WTC11 (cell line): ENCODE measurements around the gene MIPEP. TPM values are rescaled to one million over a fixed set of nuclear protein-coding genes. Genes with fewer than 3 reads are reported as not detected.

Experiments
- ATAC-seq: fragments of 200-7000 bp; cut with Tn5 transposase; 2 replicates; pipeline ENCODE4 v1.10.0; 2021; ENCODE audit warnings: mild to moderate bottlenecking, moderate library complexity
- CTCF ChIA-PET: fragments of 300-600 bp; sonication (Branson Sonifier 250); formaldehyde crosslinking; loops from one replicate; lab custom pipeline; 2021; ENCODE audit warnings: antibody characterized with exemption; lab: Charles Lee
- POLR2A ChIA-PET: fragments of 350-600 bp; sonication (Branson Sonifier 250); formaldehyde crosslinking; loops from one replicate; lab custom pipeline; 2021; ENCODE audit warnings: antibody characterized with exemption; lab: Charles Lee
- DNase-seq: peaks from one replicate; pipeline ENCODE4 v3.0.0; 2021; ENCODE audit warnings: low spot score
- H3K27ac Mint-ChIP-seq: 2 replicates; pipeline ENCODE4 v1.8.0; 2021; ENCODE audit warnings: mixed read lengths
- H3K27me3 Mint-ChIP-seq: 2 replicates; pipeline ENCODE4 v1.8.0; 2021; ENCODE audit warnings: low read depth, mild to moderate bottlenecking, moderate library complexity, mixed read lengths
- H3K36me3 Mint-ChIP-seq: 2 replicates; pipeline ENCODE4 v1.8.0; 2021; ENCODE audit warnings: mixed read lengths
- H3K4me1 Mint-ChIP-seq: 2 replicates; pipeline ENCODE4 v1.8.0; 2022; ENCODE audit warnings: mixed read lengths
- H3K4me3 Mint-ChIP-seq: 2 replicates; pipeline ENCODE4 v1.8.0; 2021; ENCODE audit warnings: mild to moderate bottlenecking, moderate library complexity, mixed read lengths
- H3K9me3 Mint-ChIP-seq: 2 replicates; pipeline ENCODE4 v1.8.0; 2021; ENCODE audit warnings: mixed read lengths
- CBFB ChIP-seq: sonication (generic); formaldehyde crosslinking; IDR thresholded peaks from 2 replicates; pipeline ENCODE4 v1.8.1; 2022; ENCODE audit warnings: mild to moderate bottlenecking, low read depth, missing genetic modification reagents
- CREM ChIP-seq: sonication (generic); formaldehyde crosslinking; IDR thresholded peaks from 2 replicates; pipeline ENCODE4 v1.8.1; 2022; ENCODE audit warnings: mild to moderate bottlenecking, missing genetic modification reagents, moderate library complexity
- ELF4 ChIP-seq: sonication (generic); formaldehyde crosslinking; IDR thresholded peaks from 2 replicates; pipeline ENCODE4 v1.8.1; 2022; ENCODE audit warnings: low read depth, mild to moderate bottlenecking, moderate library complexity, missing genetic modification reagents
- IRF2 ChIP-seq: sonication (generic); formaldehyde crosslinking; IDR thresholded peaks from 2 replicates; pipeline ENCODE4 v1.8.0; 2022; ENCODE audit warnings: low read depth, missing genetic modification reagents, borderline replicate concordance
- NFYB ChIP-seq: sonication (generic); formaldehyde crosslinking; conservative IDR thresholded peaks from 2 replicates; pipeline ENCODE4 v1.8.0; 2022; ENCODE audit warnings: low read depth, missing genetic modification reagents
- SMAD3 ChIP-seq: sonication (generic); formaldehyde crosslinking; IDR thresholded peaks from 2 replicates; pipeline ENCODE4 v1.8.0; 2022; ENCODE audit warnings: missing genetic modification reagents, mild to moderate bottlenecking, borderline replicate concordance
- ZNF423 ChIP-seq: fragments of 250-450 bp; sonication (Bioruptor Pico); IDR thresholded peaks from 2 replicates; pipeline ENCODE4 v2.1.2; 2022; ENCODE audit warnings: mild to moderate bottlenecking, moderate library complexity
- total RNA-seq: library from RNA; stranded (reverse); gene quantifications from 3 replicates; pipeline ENCODE4 v1.2.3, GENCODE V29; 2021
- TF ChIP-seq, protein P1 (sequence below): fragments of 250-450 bp; sonication (Bioruptor Pico); IDR thresholded peaks from 2 replicates; pipeline ENCODE4 v1.9.0; 2021; ENCODE audit warnings: mild to moderate bottlenecking
- TF ChIP-seq, protein P2 (sequence below): sonication (generic); formaldehyde crosslinking; IDR thresholded peaks from 2 replicates; pipeline ENCODE4 v1.8.0; 2022; ENCODE audit warnings: mild to moderate bottlenecking, missing genetic modification reagents
- TF ChIP-seq, protein P3 (sequence below): fragments of 250-450 bp; sonication (Bioruptor Pico); IDR thresholded peaks from 2 replicates; pipeline ENCODE4 v1.9.0; 2021; ENCODE audit warnings: mild to moderate bottlenecking
- TF ChIP-seq, protein P4 (sequence below): fragments of 200-600 bp; IDR thresholded peaks from 2 replicates; pipeline ENCODE4 v1.8.0; 2022; ENCODE audit warnings: antibody characterized with exemption
- TF ChIP-seq, protein P5 (sequence below): sonication (generic); formaldehyde crosslinking; conservative IDR thresholded peaks from 2 replicates; pipeline ENCODE4 v1.8.1; 2023; ENCODE audit warnings: mild to moderate bottlenecking, low read depth, missing genetic modification reagents, moderate library complexity
- TF ChIP-seq, protein P6 (sequence below): fragments of 250-450 bp; sonication (Bioruptor Pico); IDR thresholded peaks from 2 replicates; pipeline ENCODE4 v2.1.2; 2022; ENCODE audit warnings: mild to moderate bottlenecking, moderate library complexity
- TF ChIP-seq, protein P7 (sequence below): sonication (generic); formaldehyde crosslinking; IDR thresholded peaks from 2 replicates; pipeline ENCODE4 v1.8.0; 2022; ENCODE audit warnings: mild to moderate bottlenecking, missing genetic modification reagents
- TF ChIP-seq, protein P8 (sequence below): sonication (generic); formaldehyde crosslinking; IDR thresholded peaks from 2 replicates; pipeline ENCODE4 v1.8.0; 2023; ENCODE audit warnings: missing genetic modification reagents
- TF ChIP-seq, protein P9 (sequence below): fragments of 250-450 bp; sonication (Bioruptor Pico); IDR thresholded peaks from 2 replicates; pipeline ENCODE4 v1.9.0; 2021; ENCODE audit warnings: moderate library complexity, mild to moderate bottlenecking, inconsistent platforms, borderline replicate concordance
- TF ChIP-seq, protein P10 (sequence below): sonication (generic); formaldehyde crosslinking; conservative IDR thresholded peaks from 2 replicates; pipeline ENCODE4 v1.8.1; 2022; ENCODE audit warnings: mild to moderate bottlenecking, missing genetic modification reagents

Gene MIPEP
- total RNA-seq, 1 experiment from 2014 or later = 30.5 TPM

DNA sequence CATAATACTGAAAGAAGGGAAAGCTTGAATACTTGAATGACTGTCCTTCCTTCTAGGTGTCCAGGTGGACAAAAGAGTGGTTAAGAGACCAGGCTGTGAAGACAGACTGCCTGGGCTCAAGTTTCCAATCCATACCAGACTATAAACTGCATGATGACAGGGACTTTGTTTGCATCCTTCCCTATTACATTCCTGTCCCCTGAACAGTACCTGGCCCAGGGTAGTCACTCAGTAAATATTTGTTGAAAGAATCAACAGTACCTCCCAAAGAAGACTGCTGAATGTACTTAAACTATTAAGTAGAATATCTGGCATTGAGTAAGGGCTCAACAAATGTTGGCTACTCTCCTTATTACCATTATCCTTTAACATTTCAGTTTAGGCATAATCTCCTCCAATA is 29.7 kb downstream of the MIPEP start:
- Mint-ChIP-seq H3K4me1 (peaks cover 8% of the 10 kb centered on the region), H3K27ac (no peak overlapping the region), H3K27me3 (no peaks in the 10 kb centered on the region), H3K36me3 (no peaks in the 10 kb centered on the region), H3K9me3 (no peaks in the 10 kb centered on the region), H3K4me3 (no peak overlapping the region)
- TF ChIP-seq, protein P1, sequence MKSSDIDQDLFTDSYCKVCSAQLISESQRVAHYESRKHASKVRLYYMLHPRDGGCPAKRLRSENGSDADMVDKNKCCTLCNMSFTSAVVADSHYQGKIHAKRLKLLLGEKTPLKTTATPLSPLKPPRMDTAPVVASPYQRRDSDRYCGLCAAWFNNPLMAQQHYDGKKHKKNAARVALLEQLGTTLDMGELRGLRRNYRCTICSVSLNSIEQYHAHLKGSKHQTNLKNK = no peak
- DNase-seq (no peak), ATAC-seq (no peak)
- ChIA-PET CTCF (no interaction called here), POLR2A (no interaction called here)

DNA sequence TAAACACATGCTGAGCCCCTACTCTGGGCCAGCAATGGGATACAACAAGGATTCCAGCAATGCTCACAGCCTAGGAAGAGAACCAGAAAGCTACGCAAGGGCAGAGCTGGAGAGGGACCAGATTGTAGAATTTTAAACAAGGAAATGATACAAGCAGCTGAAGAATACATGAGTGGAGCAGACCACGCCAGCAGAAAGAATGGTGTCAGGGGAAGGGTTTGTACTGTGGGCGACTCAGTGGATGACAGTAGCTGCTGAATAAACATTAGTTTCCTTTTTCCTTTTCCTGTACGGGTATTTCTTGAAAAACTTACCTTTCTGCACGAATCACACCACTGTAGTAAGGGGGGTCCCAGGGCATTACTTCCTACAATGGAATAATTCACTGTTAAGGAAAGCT is 30.7 kb downstream of the MIPEP start:
- CTCF ChIA-PET = interaction anchor here (0.7 to 1.1 kb wide), 2 partner anchors 30 to 115 kb away, joined by 3 to 5 read pairs; partner anchors contain the start of gene MIPEP
- TF ChIP-seq CBFB (CRISPR knock-in tag) (no peak), SMAD3 (no peak), CREM (CRISPR knock-in tag) (no peak), NFYB (CRISPR knock-in tag) (no peak), ELF4 (CRISPR knock-in tag) (no peak), IRF2 (no peak), ZNF423 (CRISPR knock-in tag) (no peak)
- TF ChIP-seq, protein P2, sequence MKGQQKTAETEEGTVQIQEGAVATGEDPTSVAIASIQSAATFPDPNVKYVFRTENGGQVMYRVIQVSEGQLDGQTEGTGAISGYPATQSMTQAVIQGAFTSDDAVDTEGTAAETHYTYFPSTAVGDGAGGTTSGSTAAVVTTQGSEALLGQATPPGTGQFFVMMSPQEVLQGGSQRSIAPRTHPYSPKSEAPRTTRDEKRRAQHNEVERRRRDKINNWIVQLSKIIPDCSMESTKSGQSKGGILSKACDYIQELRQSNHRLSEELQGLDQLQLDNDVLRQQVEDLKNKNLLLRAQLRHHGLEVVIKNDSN = no peak
- TF ChIP-seq, protein P3, sequence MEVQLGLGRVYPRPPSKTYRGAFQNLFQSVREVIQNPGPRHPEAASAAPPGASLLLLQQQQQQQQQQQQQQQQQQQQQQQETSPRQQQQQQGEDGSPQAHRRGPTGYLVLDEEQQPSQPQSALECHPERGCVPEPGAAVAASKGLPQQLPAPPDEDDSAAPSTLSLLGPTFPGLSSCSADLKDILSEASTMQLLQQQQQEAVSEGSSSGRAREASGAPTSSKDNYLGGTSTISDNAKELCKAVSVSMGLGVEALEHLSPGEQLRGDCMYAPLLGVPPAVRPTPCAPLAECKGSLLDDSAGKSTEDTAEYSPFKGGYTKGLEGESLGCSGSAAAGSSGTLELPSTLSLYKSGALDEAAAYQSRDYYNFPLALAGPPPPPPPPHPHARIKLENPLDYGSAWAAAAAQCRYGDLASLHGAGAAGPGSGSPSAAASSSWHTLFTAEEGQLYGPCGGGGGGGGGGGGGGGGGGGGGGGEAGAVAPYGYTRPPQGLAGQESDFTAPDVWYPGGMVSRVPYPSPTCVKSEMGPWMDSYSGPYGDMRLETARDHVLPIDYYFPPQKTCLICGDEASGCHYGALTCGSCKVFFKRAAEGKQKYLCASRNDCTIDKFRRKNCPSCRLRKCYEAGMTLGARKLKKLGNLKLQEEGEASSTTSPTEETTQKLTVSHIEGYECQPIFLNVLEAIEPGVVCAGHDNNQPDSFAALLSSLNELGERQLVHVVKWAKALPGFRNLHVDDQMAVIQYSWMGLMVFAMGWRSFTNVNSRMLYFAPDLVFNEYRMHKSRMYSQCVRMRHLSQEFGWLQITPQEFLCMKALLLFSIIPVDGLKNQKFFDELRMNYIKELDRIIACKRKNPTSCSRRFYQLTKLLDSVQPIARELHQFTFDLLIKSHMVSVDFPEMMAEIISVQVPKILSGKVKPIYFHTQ = no peak
- TF ChIP-seq, protein P4, sequence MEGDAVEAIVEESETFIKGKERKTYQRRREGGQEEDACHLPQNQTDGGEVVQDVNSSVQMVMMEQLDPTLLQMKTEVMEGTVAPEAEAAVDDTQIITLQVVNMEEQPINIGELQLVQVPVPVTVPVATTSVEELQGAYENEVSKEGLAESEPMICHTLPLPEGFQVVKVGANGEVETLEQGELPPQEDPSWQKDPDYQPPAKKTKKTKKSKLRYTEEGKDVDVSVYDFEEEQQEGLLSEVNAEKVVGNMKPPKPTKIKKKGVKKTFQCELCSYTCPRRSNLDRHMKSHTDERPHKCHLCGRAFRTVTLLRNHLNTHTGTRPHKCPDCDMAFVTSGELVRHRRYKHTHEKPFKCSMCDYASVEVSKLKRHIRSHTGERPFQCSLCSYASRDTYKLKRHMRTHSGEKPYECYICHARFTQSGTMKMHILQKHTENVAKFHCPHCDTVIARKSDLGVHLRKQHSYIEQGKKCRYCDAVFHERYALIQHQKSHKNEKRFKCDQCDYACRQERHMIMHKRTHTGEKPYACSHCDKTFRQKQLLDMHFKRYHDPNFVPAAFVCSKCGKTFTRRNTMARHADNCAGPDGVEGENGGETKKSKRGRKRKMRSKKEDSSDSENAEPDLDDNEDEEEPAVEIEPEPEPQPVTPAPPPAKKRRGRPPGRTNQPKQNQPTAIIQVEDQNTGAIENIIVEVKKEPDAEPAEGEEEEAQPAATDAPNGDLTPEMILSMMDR = no peak
- TF ChIP-seq, protein P5, sequence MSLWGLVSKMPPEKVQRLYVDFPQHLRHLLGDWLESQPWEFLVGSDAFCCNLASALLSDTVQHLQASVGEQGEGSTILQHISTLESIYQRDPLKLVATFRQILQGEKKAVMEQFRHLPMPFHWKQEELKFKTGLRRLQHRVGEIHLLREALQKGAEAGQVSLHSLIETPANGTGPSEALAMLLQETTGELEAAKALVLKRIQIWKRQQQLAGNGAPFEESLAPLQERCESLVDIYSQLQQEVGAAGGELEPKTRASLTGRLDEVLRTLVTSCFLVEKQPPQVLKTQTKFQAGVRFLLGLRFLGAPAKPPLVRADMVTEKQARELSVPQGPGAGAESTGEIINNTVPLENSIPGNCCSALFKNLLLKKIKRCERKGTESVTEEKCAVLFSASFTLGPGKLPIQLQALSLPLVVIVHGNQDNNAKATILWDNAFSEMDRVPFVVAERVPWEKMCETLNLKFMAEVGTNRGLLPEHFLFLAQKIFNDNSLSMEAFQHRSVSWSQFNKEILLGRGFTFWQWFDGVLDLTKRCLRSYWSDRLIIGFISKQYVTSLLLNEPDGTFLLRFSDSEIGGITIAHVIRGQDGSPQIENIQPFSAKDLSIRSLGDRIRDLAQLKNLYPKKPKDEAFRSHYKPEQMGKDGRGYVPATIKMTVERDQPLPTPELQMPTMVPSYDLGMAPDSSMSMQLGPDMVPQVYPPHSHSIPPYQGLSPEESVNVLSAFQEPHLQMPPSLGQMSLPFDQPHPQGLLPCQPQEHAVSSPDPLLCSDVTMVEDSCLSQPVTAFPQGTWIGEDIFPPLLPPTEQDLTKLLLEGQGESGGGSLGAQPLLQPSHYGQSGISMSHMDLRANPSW (CRISPR knock-in tag) = no peak
- TF ChIP-seq, protein P6, sequence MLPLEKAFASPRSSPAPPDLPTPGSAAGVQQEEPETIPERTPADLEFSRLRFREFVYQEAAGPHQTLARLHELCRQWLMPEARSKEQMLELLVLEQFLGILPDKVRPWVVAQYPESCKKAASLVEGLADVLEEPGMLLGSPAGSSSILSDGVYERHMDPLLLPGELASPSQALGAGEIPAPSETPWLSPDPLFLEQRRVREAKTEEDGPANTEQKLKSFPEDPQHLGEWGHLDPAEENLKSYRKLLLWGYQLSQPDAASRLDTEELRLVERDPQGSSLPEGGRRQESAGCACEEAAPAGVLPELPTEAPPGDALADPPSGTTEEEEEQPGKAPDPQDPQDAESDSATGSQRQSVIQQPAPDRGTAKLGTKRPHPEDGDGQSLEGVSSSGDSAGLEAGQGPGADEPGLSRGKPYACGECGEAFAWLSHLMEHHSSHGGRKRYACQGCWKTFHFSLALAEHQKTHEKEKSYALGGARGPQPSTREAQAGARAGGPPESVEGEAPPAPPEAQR (CRISPR knock-in tag) = no peak
- TF ChIP-seq, protein P7, sequence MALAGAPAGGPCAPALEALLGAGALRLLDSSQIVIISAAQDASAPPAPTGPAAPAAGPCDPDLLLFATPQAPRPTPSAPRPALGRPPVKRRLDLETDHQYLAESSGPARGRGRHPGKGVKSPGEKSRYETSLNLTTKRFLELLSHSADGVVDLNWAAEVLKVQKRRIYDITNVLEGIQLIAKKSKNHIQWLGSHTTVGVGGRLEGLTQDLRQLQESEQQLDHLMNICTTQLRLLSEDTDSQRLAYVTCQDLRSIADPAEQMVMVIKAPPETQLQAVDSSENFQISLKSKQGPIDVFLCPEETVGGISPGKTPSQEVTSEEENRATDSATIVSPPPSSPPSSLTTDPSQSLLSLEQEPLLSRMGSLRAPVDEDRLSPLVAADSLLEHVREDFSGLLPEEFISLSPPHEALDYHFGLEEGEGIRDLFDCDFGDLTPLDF (CRISPR knock-in tag) = no peak
- TF ChIP-seq, protein P8, sequence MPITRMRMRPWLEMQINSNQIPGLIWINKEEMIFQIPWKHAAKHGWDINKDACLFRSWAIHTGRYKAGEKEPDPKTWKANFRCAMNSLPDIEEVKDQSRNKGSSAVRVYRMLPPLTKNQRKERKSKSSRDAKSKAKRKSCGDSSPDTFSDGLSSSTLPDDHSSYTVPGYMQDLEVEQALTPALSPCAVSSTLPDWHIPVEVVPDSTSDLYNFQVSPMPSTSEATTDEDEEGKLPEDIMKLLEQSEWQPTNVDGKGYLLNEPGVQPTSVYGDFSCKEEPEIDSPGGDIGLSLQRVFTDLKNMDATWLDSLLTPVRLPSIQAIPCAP (CRISPR knock-in tag) = no peak
- TF ChIP-seq, protein P9, sequence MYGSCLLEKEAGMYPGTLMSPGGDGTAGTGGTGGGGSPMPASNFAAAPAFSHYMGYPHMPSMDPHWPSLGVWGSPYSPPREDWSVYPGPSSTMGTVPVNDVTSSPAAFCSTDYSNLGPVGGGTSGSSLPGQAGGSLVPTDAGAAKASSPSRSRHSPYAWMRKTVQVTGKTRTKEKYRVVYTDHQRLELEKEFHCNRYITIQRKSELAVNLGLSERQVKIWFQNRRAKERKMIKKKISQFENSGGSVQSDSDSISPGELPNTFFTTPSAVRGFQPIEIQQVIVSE (CRISPR knock-in tag) = no peak
- TF ChIP-seq, protein P10, sequence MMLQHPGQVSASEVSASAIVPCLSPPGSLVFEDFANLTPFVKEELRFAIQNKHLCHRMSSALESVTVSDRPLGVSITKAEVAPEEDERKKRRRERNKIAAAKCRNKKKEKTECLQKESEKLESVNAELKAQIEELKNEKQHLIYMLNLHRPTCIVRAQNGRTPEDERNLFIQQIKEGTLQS (CRISPR knock-in tag) = no peak

More for the DNA sequence above, 30.7 kb downstream of the MIPEP start:
- no peak overlapping the region for H3K4me3 Mint-ChIP-seq
- H3K36me3 Mint-ChIP-seq = peaks cover 3% of the 10 kb centered on the region
- POLR2A ChIA-PET = interaction anchor here (0.7 kb wide), 1 partner anchor 333 kb away, joined by 9 read pairs; no protein-coding TSS in a partner anchor
- no peaks in the 10 kb centered on the region for H3K27me3 Mint-ChIP-seq
- ATAC-seq (no peak), DNase-seq (no peak)
- H3K9me3 Mint-ChIP-seq = no peaks in the 10 kb centered on the region
- H3K27ac Mint-ChIP-seq = no peak overlapping the region
- peaks cover 8% of the 10 kb centered on the region for H3K4me1 Mint-ChIP-seq
